Activated CD4-positive, CD25-positive, alpha-beta regulatory T cell treated with anti-CD3 and anti-CD28 coated beads, Interleukin-2, amount 50 U/mL, for 16 hours (primary cell): ENCODE measurements around the gene RPS2.

Experiments
- DNase-seq: peaks from one replicate; pipeline ENCODE4 v3.0.0-alpha.2; 2020; ENCODE audit warnings: low read depth, low spot score

RPS2 gene

GRCh38 chr16:1998852-1999801, 34.5 kb upstream of the RPS2 start:
- no peak for DNase-seq

GRCh38 chr16:1998360-1998835, 33.8 kb upstream of the RPS2 start:
- DNase-seq: no peak

DNA sequence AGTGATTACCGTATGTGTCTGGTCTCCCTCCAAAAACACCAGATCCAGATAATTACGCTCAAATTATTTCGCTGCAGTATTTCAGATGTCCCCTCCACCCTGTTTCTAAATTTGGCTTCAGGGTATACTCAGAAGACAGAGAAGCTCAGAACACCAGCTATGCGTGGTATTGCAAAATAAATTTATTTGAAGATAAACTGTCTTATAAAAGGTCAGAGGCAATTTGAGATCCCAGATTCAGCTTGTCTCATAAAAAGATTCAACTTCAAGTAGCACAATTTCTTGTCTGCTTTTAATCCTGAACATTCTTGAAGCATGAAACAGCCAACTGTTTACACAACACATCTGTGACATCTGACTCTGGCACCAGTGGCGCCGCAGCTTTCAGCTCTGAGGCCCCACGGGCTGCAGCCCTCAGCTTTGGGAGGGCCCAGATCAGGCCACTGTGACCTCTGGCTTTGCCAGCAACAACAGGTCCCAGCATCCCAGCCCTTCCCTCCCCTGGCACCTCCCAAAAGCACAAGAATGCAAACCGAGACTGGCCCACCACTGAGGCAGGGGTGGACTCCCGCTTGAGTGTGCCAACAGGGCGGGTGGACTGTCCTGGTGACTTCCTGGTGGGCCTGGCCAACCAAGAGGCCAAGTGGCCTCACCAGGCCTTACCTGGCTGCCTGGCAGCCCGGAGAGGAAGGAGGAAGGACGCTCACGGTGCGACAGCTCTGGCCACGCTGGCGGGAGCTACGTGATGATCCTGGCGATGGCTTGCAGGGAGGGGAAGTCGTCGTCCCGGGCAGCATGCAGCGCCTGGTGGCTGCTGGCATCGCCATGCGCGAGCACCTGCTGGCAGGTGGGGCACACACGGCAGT, 33.1 kb upstream of the RPS2 start:
- no peak for DNase-seq

DNA sequence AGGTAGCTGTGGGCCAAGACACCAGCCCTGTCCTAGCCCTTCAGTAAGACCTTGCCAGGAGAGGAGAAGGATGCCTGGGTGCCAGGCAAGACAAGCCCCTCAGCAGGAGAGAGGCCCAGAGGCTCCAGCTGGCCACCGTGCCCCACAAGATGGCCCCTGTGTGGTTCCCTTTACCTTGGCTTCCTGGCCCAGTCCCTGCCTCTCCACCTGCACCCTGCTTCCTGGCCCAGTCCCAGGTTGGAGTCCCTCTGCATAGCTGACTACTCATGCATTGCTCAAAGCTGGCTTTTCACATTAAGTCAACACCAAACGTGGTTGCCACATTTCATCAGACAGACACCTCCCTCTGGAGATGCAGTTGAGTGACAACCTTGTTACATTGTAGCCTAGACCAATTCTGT, 29.1 kb upstream of the RPS2 start:
- no peak for DNase-seq

DNA sequence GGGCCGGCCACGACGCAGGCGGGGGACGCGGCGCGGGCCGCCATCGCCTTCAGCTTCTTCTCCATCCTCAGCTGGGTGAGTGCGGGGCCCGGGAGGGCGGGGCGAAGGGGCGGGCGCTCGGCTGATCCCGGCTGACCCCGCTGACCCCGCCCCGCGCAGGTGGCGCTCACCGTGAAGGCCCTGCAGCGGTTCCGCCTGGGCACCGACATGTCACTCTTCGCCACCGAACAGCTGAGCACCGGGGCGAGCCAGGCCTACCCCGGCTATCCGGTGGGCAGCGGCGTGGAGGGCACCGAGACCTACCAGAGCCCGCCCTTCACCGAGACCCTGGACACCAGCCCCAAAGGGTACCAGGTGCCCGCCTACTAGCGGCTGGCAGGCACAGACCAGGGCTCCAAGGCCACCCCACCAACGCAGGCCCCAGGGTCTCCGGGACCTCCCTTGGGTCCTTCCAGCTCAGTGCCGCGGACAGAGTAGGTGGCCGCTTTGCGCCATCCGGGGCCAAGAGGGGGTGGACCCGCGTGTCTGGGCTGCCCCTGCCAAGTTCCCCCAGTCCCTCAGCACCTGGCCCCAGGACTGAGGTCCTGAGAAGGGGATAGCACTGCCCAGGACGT, 28.2 kb upstream of the RPS2 start:
- DNase-seq: no peak

GRCh38 chr16:1991948-1992703, 27.5 kb upstream of the RPS2 start:
- DNase-seq: peak; percentile 94

DNA sequence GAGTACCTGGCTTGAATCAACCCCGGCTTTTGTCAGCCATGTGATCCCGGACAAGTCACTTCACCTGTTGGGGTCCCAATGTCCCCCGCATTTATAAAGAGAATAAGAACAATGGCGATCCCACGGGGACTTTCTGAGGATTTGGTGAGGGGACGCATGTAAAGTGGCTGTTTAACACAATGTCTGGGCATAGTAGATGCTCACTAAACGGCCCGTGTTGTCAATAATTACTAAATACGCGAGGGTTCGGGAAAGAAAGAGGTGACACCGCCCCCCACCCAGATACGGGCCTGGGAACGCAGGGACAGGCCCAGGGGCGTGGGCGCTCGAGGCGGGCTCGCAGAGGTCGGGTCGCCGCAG, 26.9 kb upstream of the RPS2 start:
- DNase-seq: no peak

DNA sequence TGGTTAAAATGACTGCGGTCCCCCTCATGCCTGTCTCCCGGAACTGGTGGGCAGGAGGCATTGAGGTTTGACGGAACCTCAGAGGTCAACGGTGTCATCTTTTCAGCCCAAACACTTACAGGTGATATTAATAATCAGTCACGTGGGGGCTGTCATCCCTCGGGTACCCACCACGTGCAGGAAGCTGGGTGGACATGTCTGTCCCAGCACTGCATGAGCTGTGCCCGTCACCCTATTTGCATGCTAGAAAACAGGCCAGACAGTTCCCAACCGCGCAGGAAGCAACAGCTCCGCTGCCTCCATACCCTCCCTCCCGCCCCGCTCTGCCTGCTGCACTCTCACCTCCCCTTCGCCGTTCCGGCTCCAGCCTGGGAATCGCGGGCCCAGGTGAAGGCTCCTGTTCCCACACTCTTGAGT, 26.5 kb upstream of the RPS2 start:
- no peak for DNase-seq

GRCh38 chr16:1990351-1991134, 25.9 kb upstream of the RPS2 start:
- no peak for DNase-seq

- no peak for DNase-seq
Observed at GRCh38 chr16:1990101-1990350, 25.4 kb upstream of the RPS2 start.

DNA sequence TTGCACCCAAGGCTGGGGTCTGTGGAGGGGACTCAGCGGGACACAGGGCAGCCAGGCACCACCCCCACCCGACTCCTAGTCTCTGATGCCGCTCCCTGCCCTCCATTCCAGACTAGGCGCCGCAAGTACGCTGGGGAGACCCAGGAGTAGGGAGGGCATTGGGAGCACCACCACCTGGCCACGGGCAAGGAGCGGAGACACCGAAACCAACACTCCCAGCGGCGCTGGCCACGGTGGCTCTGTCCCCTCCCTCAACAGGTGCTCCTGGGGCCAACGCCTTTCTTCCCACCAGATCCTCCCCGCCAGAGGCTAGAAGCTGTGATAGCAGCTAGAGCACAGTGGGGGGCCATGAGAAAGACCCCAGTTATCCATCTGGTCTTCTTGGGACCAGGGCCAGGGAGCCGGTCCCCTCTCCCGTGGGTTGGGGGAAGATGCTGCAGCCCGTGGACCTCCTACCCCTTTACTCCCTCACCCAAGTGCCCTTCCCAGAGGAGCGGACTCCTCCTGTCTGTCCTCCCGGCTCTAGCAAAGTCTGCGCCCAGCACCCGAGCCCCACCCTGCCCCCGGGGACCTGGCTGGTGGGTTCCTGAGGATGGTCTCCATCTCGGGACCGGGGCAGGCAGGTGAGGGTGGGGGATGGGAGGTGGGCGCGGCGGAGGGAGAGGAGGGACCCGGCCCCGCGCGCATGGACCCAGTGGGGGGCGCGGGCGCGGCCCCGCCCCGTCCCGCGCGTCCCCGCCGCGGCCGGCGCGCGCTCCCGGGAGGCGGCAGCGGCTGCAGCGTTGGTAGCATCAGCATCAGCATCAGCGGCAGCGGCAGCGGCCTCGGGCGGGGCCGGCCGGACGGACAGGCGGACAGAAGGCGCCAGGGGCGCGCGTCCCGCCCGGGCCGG, 24.8 kb upstream of the RPS2 start, which contains the start of gene SYNGR3:
SYNGR3 (plus strand) TSS at position 762 of the 892 bp plus-strand sequence. CDS start 133 bp downstream, outside the sequence.
- no peak for DNase-seq

- DNase-seq: no peak
Observed at GRCh38 chr16:1987198-1987597, 22.6 kb upstream of the RPS2 start.

DNA sequence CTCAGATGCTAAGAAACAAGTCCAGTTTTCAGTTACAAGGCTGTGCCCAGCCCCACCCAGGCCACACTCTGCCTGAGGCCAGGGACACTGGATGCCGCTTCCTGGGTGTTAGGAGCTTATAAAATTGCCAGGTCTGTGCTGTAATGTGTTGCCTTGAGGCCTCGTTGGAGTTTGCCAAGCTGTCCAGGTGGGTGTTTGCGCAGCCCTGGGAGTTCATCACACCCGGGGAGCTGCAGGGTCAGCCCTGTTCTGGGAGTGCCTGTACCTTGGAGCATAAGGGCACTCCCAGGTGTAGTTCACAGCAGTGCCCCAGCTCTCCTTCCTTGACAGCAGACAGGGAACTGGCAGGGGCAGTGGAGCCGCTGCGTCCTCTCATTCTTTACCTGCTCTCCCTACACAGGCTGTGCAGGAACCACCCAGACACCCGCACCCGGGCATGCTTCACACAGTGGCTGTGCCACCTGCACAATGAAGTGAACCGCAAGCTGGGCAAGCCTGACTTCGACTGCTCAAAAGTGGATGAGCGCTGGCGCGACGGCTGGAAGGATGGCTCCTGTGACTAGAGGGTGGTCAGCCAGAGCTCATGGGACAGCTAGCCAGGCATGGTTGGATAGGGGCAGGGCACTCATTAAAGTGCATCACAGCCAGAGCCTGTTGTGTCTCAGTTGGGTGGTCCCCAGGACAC, 21.0 kb upstream of the RPS2 start:
- DNase-seq: no peak

DNA sequence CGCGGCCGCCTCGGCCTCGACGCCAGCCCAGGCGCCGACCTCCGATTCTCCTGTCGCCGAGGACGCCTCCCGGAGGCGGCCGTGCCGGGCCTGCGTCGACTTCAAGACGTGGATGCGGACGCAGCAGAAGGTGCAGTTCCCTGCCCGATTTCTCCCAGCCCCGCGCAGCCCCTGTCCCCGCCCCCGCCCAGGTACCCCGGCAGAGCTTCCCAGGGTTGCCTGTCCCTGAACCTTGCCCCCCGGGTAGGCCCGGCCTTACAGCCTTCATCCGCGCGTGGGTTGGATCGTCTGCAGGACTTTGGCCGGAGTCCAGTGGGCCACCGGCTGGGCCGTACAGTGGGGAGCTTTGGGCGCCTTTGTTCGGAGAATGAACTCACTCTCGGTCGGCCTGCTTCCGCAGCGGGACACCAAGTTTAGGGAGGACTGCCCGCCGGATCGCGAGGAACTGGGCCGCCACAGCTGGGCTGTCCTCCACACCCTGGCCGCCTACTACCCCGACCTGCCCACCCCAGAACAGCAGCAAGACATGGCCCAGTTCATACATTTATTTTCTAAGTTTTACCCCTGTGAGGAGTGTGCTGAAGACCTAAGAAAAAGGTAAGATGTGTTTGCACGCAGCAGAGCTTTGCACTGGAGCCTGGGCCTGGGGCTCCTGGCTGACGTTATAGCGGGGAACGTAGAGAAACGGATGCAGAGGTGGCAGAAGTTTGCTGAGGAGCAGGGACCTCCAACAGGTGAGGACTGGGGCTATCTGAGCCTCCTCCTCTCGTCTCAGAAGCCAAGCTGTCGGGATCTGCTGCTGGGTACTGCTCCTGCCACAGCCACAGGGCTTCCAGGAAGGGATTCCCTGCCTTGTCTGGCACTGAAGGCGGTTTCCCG, 20.0 kb upstream of the RPS2 start:
- no peak for DNase-seq

- DNase-seq: no peak
Observed at GRCh38 chr16:1983544-1984346, 19.1 kb upstream of the RPS2 start, which contains the start of gene GFER. Gene GFER, plus strand, starts transcription at chr16:1984193. Its CDS starts 26 bp downstream, at chr16:1984219.

GRCh38 chr16:1982991-1983543, 18.4 kb upstream of the RPS2 start:
- no peak for DNase-seq

DNA sequence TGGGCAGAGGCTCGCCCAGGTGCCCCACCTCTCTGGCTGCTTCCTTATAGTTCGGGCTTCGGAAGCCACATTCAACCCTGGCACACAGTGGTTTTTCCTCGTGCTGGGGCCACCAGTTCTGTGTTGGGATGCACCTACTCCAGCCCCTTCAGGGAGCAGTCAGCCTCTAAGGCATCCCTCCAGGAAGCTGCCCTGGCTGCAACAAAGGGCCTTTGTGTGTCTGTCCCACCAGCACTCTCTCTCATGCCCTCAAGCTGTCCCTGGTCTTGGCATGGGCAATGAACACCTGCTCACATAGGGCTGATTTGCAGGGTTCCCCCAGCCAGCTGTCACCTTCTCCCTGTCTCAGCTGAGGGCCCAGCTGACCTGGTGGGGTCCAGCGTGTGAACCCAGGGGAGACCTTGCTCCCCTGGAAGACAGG, 17.4 kb upstream of the RPS2 start:
- DNase-seq: no peak
